HL-60 (cell line): ENCODE results near the gene TRAF3IP3.

ENCODE experiments used
- CTCF ChIP-seq: IDR thresholded peaks from one replicate; pipeline ENCODE4 v1.5.1; 2011; ENCODE audit warnings: low read length, control low read depth, inconsistent platforms; ENCODE audit not compliant: insufficient read depth
- POLR2AphosphoS5 ChIP-seq: IDR thresholded peaks from 2 replicates; pipeline ENCODE4 v1.6.1; 2012; ENCODE audit warnings: low read depth
- TF ChIP-seq, protein P1 (sequence below): IDR thresholded peaks from 2 replicates; pipeline ENCODE4 v1.6.1; 2012; ENCODE audit warnings: low read depth; ENCODE audit not compliant: insufficient replicate concordance

- TF ChIP-seq CTCF = no peak
- TF ChIP-seq POLR2AphosphoS5 = no peak
- TF ChIP-seq, protein P1, sequence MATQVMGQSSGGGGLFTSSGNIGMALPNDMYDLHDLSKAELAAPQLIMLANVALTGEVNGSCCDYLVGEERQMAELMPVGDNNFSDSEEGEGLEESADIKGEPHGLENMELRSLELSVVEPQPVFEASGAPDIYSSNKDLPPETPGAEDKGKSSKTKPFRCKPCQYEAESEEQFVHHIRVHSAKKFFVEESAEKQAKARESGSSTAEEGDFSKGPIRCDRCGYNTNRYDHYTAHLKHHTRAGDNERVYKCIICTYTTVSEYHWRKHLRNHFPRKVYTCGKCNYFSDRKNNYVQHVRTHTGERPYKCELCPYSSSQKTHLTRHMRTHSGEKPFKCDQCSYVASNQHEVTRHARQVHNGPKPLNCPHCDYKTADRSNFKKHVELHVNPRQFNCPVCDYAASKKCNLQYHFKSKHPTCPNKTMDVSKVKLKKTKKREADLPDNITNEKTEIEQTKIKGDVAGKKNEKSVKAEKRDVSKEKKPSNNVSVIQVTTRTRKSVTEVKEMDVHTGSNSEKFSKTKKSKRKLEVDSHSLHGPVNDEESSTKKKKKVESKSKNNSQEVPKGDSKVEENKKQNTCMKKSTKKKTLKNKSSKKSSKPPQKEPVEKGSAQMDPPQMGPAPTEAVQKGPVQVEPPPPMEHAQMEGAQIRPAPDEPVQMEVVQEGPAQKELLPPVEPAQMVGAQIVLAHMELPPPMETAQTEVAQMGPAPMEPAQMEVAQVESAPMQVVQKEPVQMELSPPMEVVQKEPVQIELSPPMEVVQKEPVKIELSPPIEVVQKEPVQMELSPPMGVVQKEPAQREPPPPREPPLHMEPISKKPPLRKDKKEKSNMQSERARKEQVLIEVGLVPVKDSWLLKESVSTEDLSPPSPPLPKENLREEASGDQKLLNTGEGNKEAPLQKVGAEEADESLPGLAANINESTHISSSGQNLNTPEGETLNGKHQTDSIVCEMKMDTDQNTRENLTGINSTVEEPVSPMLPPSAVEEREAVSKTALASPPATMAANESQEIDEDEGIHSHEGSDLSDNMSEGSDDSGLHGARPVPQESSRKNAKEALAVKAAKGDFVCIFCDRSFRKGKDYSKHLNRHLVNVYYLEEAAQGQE = no peak
Observed at GRCh38 chr1:209758400-209758799, 2.5 kb downstream of the TRAF3IP3 start.
